HL-60 (cell line): ENCODE results near the gene MUC6.

Experiments
- DNase-seq, 2 experiments: peaks; one replicate each; pipeline ENCODE4 v3.0.0-alpha.2; 2010 to 2020; ENCODE audit warnings: low read depth in 1 of 2, low spot score in 1 of 2
- H3K27ac ChIP-seq: fragments of 250-450 bp; sonication (Bioruptor Pico); replicated peaks from 2 replicates; pipeline ENCODE4 v1.5.1; 2020; ENCODE audit warnings: mild to moderate bottlenecking, moderate library complexity
- H3K27me3 ChIP-seq: fragments of 250-450 bp; sonication (Bioruptor Pico); 2 replicates; pipeline ENCODE4 v1.5.1; 2021; ENCODE audit warnings: mild to moderate bottlenecking, moderate library complexity; ENCODE audit not compliant: insufficient read depth, poor library complexity, severe bottlenecking
- H3K4me3 ChIP-seq: replicated peaks from 2 replicates; pipeline ENCODE4 v1.5.1; 2011; ENCODE audit warnings: mild to moderate bottlenecking, control low read depth, low read length; ENCODE audit not compliant: insufficient read depth
- CTCF ChIP-seq: IDR thresholded peaks from one replicate; pipeline ENCODE4 v1.5.1; 2011; ENCODE audit warnings: low read length, control low read depth, inconsistent platforms; ENCODE audit not compliant: insufficient read depth
- GABPA ChIP-seq: IDR thresholded peaks from 2 replicates; pipeline ENCODE4 v1.6.1; 2012; ENCODE audit warnings: low read depth
- POLR2AphosphoS5 ChIP-seq: IDR thresholded peaks from 2 replicates; pipeline ENCODE4 v1.6.1; 2012; ENCODE audit warnings: low read depth
- SPI1 ChIP-seq: IDR thresholded peaks from 2 replicates; pipeline ENCODE4 v1.6.1; 2012; ENCODE audit warnings: low read depth, mild to moderate bottlenecking, borderline replicate concordance
- TF ChIP-seq, protein P1 (sequence below): IDR thresholded peaks from 2 replicates; pipeline ENCODE4 v1.6.1; 2012; ENCODE audit warnings: low read depth; ENCODE audit not compliant: insufficient replicate concordance

MUC6 gene

DNA sequence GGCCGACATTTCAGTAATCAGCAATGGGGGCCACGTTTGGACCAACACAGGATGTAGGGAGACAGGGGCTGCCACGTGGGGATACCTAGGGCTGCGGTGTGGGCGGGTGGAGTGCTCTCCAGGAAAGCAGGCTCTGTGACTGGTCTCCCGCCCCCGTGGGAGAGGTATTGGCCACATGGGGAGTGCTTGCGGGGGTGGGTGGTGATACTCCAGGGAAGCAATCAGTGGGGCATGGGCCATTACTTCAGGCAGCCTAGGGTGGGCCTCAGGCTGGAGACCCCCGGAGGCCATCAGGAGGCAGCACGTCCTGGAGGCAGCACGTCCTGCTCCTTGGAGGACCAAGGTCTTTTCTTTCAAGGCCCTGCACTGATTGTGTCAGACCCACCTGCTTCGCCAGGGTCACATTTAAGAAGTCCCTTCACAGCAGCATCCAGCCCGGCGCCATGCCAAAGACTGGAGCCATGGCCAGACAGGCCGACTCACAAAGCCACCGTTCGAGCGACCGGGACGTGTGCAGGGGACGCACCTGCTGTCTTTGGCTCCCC, 35.1 kb upstream of the MUC6 start:
- H3K4me3 ChIP-seq, result no peak overlapping the region
- H3K27ac ChIP-seq, result no peak overlapping the region
- TF ChIP-seq, protein P1, sequence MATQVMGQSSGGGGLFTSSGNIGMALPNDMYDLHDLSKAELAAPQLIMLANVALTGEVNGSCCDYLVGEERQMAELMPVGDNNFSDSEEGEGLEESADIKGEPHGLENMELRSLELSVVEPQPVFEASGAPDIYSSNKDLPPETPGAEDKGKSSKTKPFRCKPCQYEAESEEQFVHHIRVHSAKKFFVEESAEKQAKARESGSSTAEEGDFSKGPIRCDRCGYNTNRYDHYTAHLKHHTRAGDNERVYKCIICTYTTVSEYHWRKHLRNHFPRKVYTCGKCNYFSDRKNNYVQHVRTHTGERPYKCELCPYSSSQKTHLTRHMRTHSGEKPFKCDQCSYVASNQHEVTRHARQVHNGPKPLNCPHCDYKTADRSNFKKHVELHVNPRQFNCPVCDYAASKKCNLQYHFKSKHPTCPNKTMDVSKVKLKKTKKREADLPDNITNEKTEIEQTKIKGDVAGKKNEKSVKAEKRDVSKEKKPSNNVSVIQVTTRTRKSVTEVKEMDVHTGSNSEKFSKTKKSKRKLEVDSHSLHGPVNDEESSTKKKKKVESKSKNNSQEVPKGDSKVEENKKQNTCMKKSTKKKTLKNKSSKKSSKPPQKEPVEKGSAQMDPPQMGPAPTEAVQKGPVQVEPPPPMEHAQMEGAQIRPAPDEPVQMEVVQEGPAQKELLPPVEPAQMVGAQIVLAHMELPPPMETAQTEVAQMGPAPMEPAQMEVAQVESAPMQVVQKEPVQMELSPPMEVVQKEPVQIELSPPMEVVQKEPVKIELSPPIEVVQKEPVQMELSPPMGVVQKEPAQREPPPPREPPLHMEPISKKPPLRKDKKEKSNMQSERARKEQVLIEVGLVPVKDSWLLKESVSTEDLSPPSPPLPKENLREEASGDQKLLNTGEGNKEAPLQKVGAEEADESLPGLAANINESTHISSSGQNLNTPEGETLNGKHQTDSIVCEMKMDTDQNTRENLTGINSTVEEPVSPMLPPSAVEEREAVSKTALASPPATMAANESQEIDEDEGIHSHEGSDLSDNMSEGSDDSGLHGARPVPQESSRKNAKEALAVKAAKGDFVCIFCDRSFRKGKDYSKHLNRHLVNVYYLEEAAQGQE, result no peak
- TF ChIP-seq GABPA (no peak), POLR2AphosphoS5 (no peak), CTCF (no peak), SPI1 (no peak)
- DNase-seq, result no peak
- H3K27me3 ChIP-seq, result no peaks in the 10 kb centered on the region

DNA sequence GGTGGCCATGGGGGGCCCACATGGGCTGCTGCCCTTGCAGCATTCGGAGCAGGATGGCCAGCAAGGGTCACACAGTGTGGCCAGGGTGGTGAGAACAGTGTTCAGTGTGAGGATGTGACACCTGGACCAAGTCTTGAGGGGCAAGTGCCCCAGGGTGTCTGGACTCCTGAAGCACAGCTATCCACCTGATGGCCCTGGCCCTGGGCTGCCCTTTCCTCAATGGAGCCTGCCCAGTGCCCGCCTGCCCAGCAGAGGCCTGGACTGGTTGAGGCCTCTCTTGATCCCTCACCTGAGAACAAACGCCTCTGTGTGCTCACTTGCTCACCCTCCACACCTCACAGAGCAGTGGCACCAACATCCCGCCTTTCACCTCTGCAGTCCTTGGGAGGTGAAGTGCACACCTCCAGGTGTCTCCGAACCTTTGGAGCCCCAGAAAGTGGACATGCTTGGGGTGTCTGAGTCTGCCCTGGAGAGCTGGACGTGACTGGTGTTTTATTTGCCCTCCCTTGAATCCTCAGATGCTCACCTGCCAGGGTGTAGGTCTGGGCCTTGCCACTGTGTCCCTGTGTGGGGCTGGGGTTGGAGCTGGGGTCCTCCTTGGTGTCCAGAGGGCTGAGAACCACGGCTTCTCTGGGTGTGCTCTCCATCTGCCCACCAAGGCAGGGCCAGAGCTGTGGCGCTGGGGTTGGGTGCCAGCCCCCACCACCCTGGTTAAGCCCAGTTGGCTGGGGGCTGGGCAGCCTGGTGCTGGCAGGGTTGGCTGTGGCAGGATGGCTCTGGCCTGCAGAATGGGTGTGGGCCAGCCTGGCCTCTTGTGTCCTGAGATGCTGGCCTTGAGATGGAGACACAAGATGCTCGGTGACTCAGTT, 34.3 kb upstream of the MUC6 start:
- Histone ChIP-seq H3K27me3 (no peaks in the 10 kb centered on the region), H3K4me3 (no peak overlapping the region)

DNA sequence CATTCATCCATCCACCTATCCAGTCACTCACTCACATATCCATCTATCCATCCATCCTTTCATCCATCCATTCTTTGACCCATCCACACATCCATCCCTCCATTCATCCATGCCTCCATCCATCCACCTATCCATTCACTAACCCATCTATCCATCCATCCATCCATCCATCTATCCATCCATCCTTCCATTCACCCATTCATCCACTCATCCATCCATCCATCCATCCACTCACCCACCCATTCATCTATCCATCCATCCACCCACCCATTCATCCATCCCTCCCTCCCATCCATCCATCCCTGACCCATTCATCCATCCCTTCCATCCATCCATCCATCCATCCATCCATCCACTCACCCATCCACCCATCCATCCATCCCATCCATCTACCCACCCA, 33.2 kb upstream of the MUC6 start:
- Histone ChIP-seq H3K27ac (no peak overlapping the region), H3K27me3 (no peaks in the 10 kb centered on the region), H3K4me3 (no peak overlapping the region)
- TF ChIP-seq SPI1 (no peak), GABPA (no peak), CTCF (no peak), POLR2AphosphoS5 (no peak)
- TF ChIP-seq, protein P1, result no peak
- no peak for DNase-seq

More for the DNA sequence above, 34.3 kb upstream of the MUC6 start:
- no peak for DNase-seq
- TF ChIP-seq, protein P1, result no peak
- TF ChIP-seq POLR2AphosphoS5 (no peak), CTCF (no peak), SPI1 (no peak), GABPA (no peak)
- no peak overlapping the region for H3K27ac ChIP-seq
